HEK293T (cell line): Measurements from ENCODE around the gene FAM200B.

Experiments used
- CTCF ChIA-PET: fragments of 350-600 bp; formaldehyde crosslinking; extraction: SDS; loops from one replicate; lab custom pipeline; 2021; ENCODE audit warnings: antibody characterized with exemption, inconsistent platforms; lab: Yijun Ruan, JAX
- POLR2A ChIA-PET: fragments of 350-600 bp; formaldehyde crosslinking; extraction: SDS; loops from one replicate; lab custom pipeline; 2020; ENCODE audit warnings: antibody characterized with exemption, inconsistent platforms; lab: Yijun Ruan, JAX
- DNase-seq: peaks from one replicate; pipeline ENCODE4 v3.0.0; 2012; ENCODE audit warnings: mixed read lengths; ENCODE audit errors: extremely low spot score
- ARNT ChIP-seq: fragments of 450-650 bp; IDR thresholded peaks from 2 replicates; pipeline ENCODE4 v1.6.1; 2017; ENCODE audit warnings: mild to moderate bottlenecking
- BHLHE40 ChIP-seq: fragments of 450-650 bp; IDR thresholded peaks from 2 replicates; pipeline ENCODE4 v1.6.1; 2016; ENCODE audit warnings: mild to moderate bottlenecking, moderate library complexity, borderline replicate concordance
- CTBP1 ChIP-seq: fragments of 450-650 bp; IDR thresholded peaks from 2 replicates; pipeline ENCODE4 v1.6.1; 2016; ENCODE audit warnings: borderline replicate concordance
- ELF4 ChIP-seq: fragments of 450-650 bp; IDR thresholded peaks from 2 replicates; pipeline ENCODE4 v1.6.1; 2017; ENCODE audit warnings: antibody characterized with exemption
- FOXA1 ChIP-seq: fragments of 450-650 bp; IDR thresholded peaks from 2 replicates; pipeline ENCODE4 v1.6.1; 2016; ENCODE audit warnings: mild to moderate bottlenecking
- FOXK2 ChIP-seq: fragments of 450-650 bp; IDR thresholded peaks from 2 replicates; pipeline ENCODE4 v1.6.1; 2016; ENCODE audit warnings: mild to moderate bottlenecking
- FOXM1 ChIP-seq: fragments of 450-650 bp; IDR thresholded peaks from 2 replicates; pipeline ENCODE4 v1.6.1; 2017; ENCODE audit warnings: mild to moderate bottlenecking, borderline replicate concordance
- HDGF ChIP-seq: fragments of 450-650 bp; IDR thresholded peaks from 2 replicates; pipeline ENCODE4 v1.6.1; 2017; ENCODE audit warnings: antibody characterized with exemption, borderline replicate concordance
- L3MBTL2 ChIP-seq: fragments of 450-650 bp; conservative IDR thresholded peaks from 2 replicates; pipeline ENCODE4 v1.6.1; 2016; ENCODE audit warnings: mild to moderate bottlenecking
- LEF1 ChIP-seq: fragments of 450-650 bp; IDR thresholded peaks from 2 replicates; pipeline ENCODE4 v1.6.1; 2017; ENCODE audit warnings: mild to moderate bottlenecking, borderline replicate concordance
- NFRKB ChIP-seq: fragments of 450-650 bp; IDR thresholded peaks from 2 replicates; pipeline ENCODE4 v1.6.1; 2016; ENCODE audit warnings: mild to moderate bottlenecking, moderate library complexity
- PKNOX1 ChIP-seq: fragments of 450-650 bp; IDR thresholded peaks from 2 replicates; pipeline ENCODE4 v1.6.1; 2016
- SP1 ChIP-seq: fragments of 450-650 bp; IDR thresholded peaks from 2 replicates; pipeline ENCODE4 v1.6.1; 2017
- SUZ12 ChIP-seq: fragments of 450-650 bp; IDR thresholded peaks from 2 replicates; pipeline ENCODE4 v1.6.1; 2016; ENCODE audit warnings: mild to moderate bottlenecking
- TARDBP ChIP-seq: fragments of 450-650 bp; IDR thresholded peaks from 2 replicates; pipeline ENCODE4 v1.6.1; 2016
- ZNF384 ChIP-seq: fragments of 450-650 bp; IDR thresholded peaks from 2 replicates; pipeline ENCODE4 v1.6.1; 2016

The FAM200B gene

GRCh38 chr4:15649914-15650545 lies 31.6 kb upstream of the FAM200B start:
- TF ChIP-seq PKNOX1 (peak; percentile 21; the same call in 1 of the 2 replicates), ELF4 (no peak), FOXK2 (no peak), HDGF (no peak)
- CTCF ChIA-PET: interaction anchor here (0.5 to 0.9 kb wide), 5 partner anchors 9 to 415 kb away, joined by 3 to 4 read pairs (median 3); no protein-coding TSS in a partner anchor
- DNase-seq: peak; percentile 60
- POLR2A ChIA-PET: no interaction called here

GRCh38 chr4:15651676-15652075 lies 30.0 kb upstream of the FAM200B start:
- CTCF ChIA-PET: interaction anchor here (0.9 kb wide), 1 partner anchor 28 kb away, joined by 3 read pairs; no protein-coding TSS in a partner anchor
- TF ChIP-seq CTBP1 (no peak), L3MBTL2 (no peak)
- POLR2A ChIA-PET: interaction anchor here (1.2 kb wide), 1 partner anchor 172 kb away, joined by 6 read pairs; no protein-coding TSS in a partner anchor
- no peak for DNase-seq

GRCh38 chr4:15652191-15652590 lies 29.4 kb upstream of the FAM200B start:
- no peak for TF ChIP-seq ZNF384
- TF ChIP-seq FOXM1: no peak
- no peak for TF ChIP-seq LEF1
- no peak for TF ChIP-seq FOXK2
- TF ChIP-seq ELF4: no peak
- no peak for TF ChIP-seq CTBP1
- no peak for TF ChIP-seq HDGF
- TF ChIP-seq SUZ12: no peak
- no peak for TF ChIP-seq ARNT
- no peak for TF ChIP-seq SP1
- DNase-seq: no peak
- ChIA-PET CTCF (interaction anchor here (0.6 to 0.9 kb wide), 2 partner anchors 28 to 173 kb away, joined by 3 read pairs; no protein-coding TSS in a partner anchor), POLR2A (interaction anchor here (1.2 kb wide), 1 partner anchor 173 kb away, joined by 6 read pairs; no protein-coding TSS in a partner anchor)

- CTCF ChIA-PET: interaction anchor here (0.6 kb wide), 1 partner anchor 174 kb away, joined by 3 read pairs; no protein-coding TSS in a partner anchor
- POLR2A ChIA-PET: interaction anchor here (1.1 to 5.1 kb wide), 3 partner anchors 29 to 646 kb away, joined by 6 to 36 read pairs (median 6); partner anchors contain the start of gene FAM200B
- no peak for TF ChIP-seq ARNT
- no peak for TF ChIP-seq LEF1
- no peak for TF ChIP-seq NFRKB
- no peak for TF ChIP-seq PKNOX1
- no peak for TF ChIP-seq ELF4
- TF ChIP-seq BHLHE40: no peak
- TF ChIP-seq HDGF: no peak
- no peak for TF ChIP-seq SP1
- no peak for TF ChIP-seq FOXA1
- TF ChIP-seq FOXK2: no peak
- no peak for TF ChIP-seq FOXM1
- no peak for TF ChIP-seq SUZ12
- TF ChIP-seq L3MBTL2: no peak
- TF ChIP-seq CTBP1: no peak
- TF ChIP-seq ZNF384: no peak
- TF ChIP-seq TARDBP: no peak
- DNase-seq: no peak
These were observed 28.8 kb upstream of the FAM200B start for GRCh38 chr4:15652841-15653240.

GRCh38 chr4:15653420-15653819 lies 28.2 kb upstream of the FAM200B start:
- TF ChIP-seq FOXM1: no peak
- no peak for TF ChIP-seq PKNOX1
- TF ChIP-seq CTBP1: no peak
- TF ChIP-seq SP1: no peak
- DNase-seq: no peak
- ChIA-PET POLR2A (interaction anchor here (1.1 to 5.1 kb wide), 4 partner anchors 8 to 646 kb away, joined by 3 to 36 read pairs (median 6); partner anchors contain the start of gene FAM200B), CTCF (interaction anchor here (1.1 kb wide), 1 partner anchor 455 kb away, joined by 3 read pairs; no protein-coding TSS in a partner anchor)

GRCh38 chr4:15653864-15654592 lies 27.6 kb upstream of the FAM200B start:
- CTCF ChIA-PET: interaction anchor here (1.1 kb wide), 1 partner anchor 454 kb away, joined by 3 read pairs; no protein-coding TSS in a partner anchor
- POLR2A ChIA-PET: interaction anchor here (0.7 to 5.1 kb wide), 6 partner anchors 9 to 647 kb away, joined by 3 to 36 read pairs (median 4); partner anchors contain the start of gene FAM200B
- TF ChIP-seq HDGF (no peak), ZNF384 (no peak), FOXK2 (no peak), L3MBTL2 (no peak; the same call in 1 of the 2 replicates), FOXA1 (no peak), ELF4 (no peak), ARNT (no peak), NFRKB (no peak), BHLHE40 (no peak), FOXM1 (no peak), TARDBP (no peak), LEF1 (no peak), CTBP1 (no peak), SP1 (no peak), SUZ12 (no peak), PKNOX1 (no peak)
- no peak for DNase-seq
